ENCODE measurements around the gene PABPN1. TPM values are rescaled to one million over a fixed set of nuclear protein-coding genes. Genes with fewer than 3 reads are reported as not detected.

Gene PABPN1
- total and polyA plus RNA-seq, 9 of the 15 experiments (the other 6 are each of a cell fraction or from before 2014, with no cell fraction given), result 32.6 to 388 (median 178) TPM

- Histone ChIP-seq H3K9me3 (replicated peaks; ENCODE audit: control insufficient read depth, insufficient read depth, low read depth, low read length) (no peaks in the 10 kb centered on the region), H3K27me3 (ENCODE audit: control insufficient read depth in 2 of 2, insufficient read depth in 2 of 2, low read length in 2 of 2) (no peaks in the 10 kb centered on the region), H3K9me1 (ENCODE audit: control insufficient read depth, insufficient read depth, low read length) (no peaks in the 10 kb centered on the region), H3K36me3 (ENCODE audit: control insufficient read depth, insufficient read depth, low read length) (peaks cover 26% of the 10 kb centered on the region), H4K20me1 (replicated peaks; ENCODE audit: control insufficient read depth, insufficient read depth, low read length) (no peaks in the 10 kb centered on the region), H2AFZ (ENCODE audit: low read depth, low read length) (peak overlapping the region; percentile 51), H3K79me2 (ENCODE audit: control insufficient read depth, insufficient read depth, low read length) (peaks cover 65% of the 10 kb centered on the region), H3K4me1 (replicated peaks in 1 of 2; ENCODE audit: control insufficient read depth in 2 of 2, insufficient read depth in 2 of 2, low read length in 2 of 2) (peaks cover 8 to 31% of the 10 kb centered on the region in 2 experiments; a peak in 4 of 5 replicates), H3K9ac (ENCODE audit: insufficient read depth in 1 of 2, low read depth in 2 of 2, low read length in 2 of 2) (peak overlapping the region; percentile 89 to 92), H3K4me3 (peak overlapping the region; percentile 92), H3K4me2 (ENCODE audit: insufficient read depth, low read length) (peak overlapping the region; percentile 97), H3K27ac (ENCODE audit: extremely low read depth, low read depth, low read length) (peak overlapping the region; percentile 94)
- POLR2A ChIA-PET, result interaction anchor here (1.0 to 2.5 kb wide), 3 partner anchors 8 to 190 kb away, joined by 3 to 12 read pairs (median 6); partner anchors contain the start of genes ACIN1, C14orf119 and PABPN1
- WGBS (ENCODE audit: insufficient coverage, low coverage, missing lambda C conversion rate), result 3% methylated on average over 9 of the region's 9 CpGs
- peak; percentile 0 for ATAC-seq
- DNase-seq (ENCODE audit: extremely low read depth in 1 of 4, low spot score in 3 of 4), result no peak
- BruUV-seq (replicated peaks), result TSS peak; percentile 51
- intact Hi-C loops (cut with micrococcal nuclease), result no loop called here
- peak; percentile 51 for FAIRE-seq
- CTCF ChIA-PET (ENCODE audit: low intra/inter-chr PET ratio), result no interaction called here
- in situ Hi-C loops (cut with MboI), result no loop called here
- TF ChIP-seq MCM2 (IDR thresholded peaks at IDR 0.05; ENCODE audit: low read depth) (no peak), ATF1 (CRISPR knock-in tag; IDR thresholded peaks at IDR 0.05) (no peak), ATF1 (tag; IDR thresholded peaks at IDR 0.05) (no peak), ZNF780A (CRISPR knock-in tag; IDR thresholded peaks at IDR 0.05) (no peak), KLF6 (CRISPR knock-in tag; IDR thresholded peaks at IDR 0.05; ENCODE audit: borderline replicate concordance) (no peak), MXI1 (IDR thresholded peaks at IDR 0.05; ENCODE audit: low read depth, low read length) (0 out of 2 replicates have a peak, but pooled peaks have one; percentile 6), DMBX1 (CRISPR knock-in tag; IDR thresholded peaks at IDR 0.05; ENCODE audit: borderline replicate concordance) (no peak), SAFB2 (IDR thresholded peaks at IDR 0.05; ENCODE audit: borderline replicate concordance, low read depth, low read length, severe bottlenecking) (no peak), ZNF518B (CRISPR knock-in tag; IDR thresholded peaks at IDR 0.05) (no peak), ZNF174 (CRISPR knock-in tag; IDR thresholded peaks at IDR 0.05) (no peak), ZNF253 (CRISPR knock-in tag; conservative IDR thresholded peaks at IDR 0.05) (no peak), FIP1L1 (IDR thresholded peaks at IDR 0.05; ENCODE audit: low read depth, low read length, poor library complexity, severe bottlenecking) (no peak), ZNF445 (CRISPR knock-in tag; IDR thresholded peaks at IDR 0.05; ENCODE audit: low read depth) (no peak), FOXP1 (CRISPR knock-in tag; IDR thresholded peaks at IDR 0.05) (no peak), ZNF764 (CRISPR knock-in tag; IDR thresholded peaks at IDR 0.05; ENCODE audit: low read depth) (no peak), FOXP4 (CRISPR knock-in tag; IDR thresholded peaks at IDR 0.05; ENCODE audit: borderline replicate concordance) (no peak), ZNF324 (CRISPR knock-in tag; IDR thresholded peaks at IDR 0.05) (no peak)
Observed at GRCh38 chr14:23284654-23285529, 36.4 kb upstream of the PABPN1 start.

Data from K562 (cell line).